MM.1S (cell line): ENCODE data around the gene PLSCR1.

Experiments
- DNase-seq: peaks from one replicate; pipeline ENCODE4 v3.0.0-alpha.2; 2015
- H2AFZ ChIP-seq: fragments of 300-600 bp; sonication (generic); 2 replicates; pipeline ENCODE4 v1.6.0; 2016; ENCODE audit warnings: antibody characterized with exemption, low read length
- H3F3A ChIP-seq: fragments of 300-600 bp; sonication (generic); 2 replicates; pipeline ENCODE4 v1.6.1; 2016; ENCODE audit warnings: mild to moderate bottlenecking, antibody characterized with exemption, low read length, moderate library complexity, mixed read lengths; ENCODE audit not compliant: insufficient read depth
- H3K27ac ChIP-seq: fragments of 300-600 bp; sonication (generic); 2 replicates; pipeline ENCODE4 v1.5.1; 2016; ENCODE audit warnings: mild to moderate bottlenecking, low read length
- H3K27me3 ChIP-seq: fragments of 300-600 bp; sonication (generic); replicated peaks from 2 replicates; pipeline ENCODE4 v1.6.0; 2016; ENCODE audit warnings: low read length; ENCODE audit not compliant: insufficient read depth
- H3K36me3 ChIP-seq: fragments of 300-600 bp; sonication (generic); replicated peaks from 2 replicates; pipeline ENCODE4 v1.6.1; 2016; ENCODE audit warnings: mild to moderate bottlenecking, low read length, mixed read lengths; ENCODE audit not compliant: insufficient read depth
- H3K4me1 ChIP-seq: fragments of 300-600 bp; sonication (generic); 2 replicates; pipeline ENCODE4 v1.6.1; 2016; ENCODE audit warnings: low read length, mixed read lengths
- H3K4me2 ChIP-seq: fragments of 300-600 bp; sonication (generic); 2 replicates; pipeline ENCODE4 v1.6.0; 2016; ENCODE audit warnings: low read depth, low read length
- H3K4me3 ChIP-seq: fragments of 300-600 bp; sonication (generic); 2 replicates; pipeline ENCODE4 v1.5.1; 2016; ENCODE audit warnings: low read length, mixed read lengths
- H3K79me2 ChIP-seq: fragments of 300-600 bp; sonication (generic); 2 replicates; pipeline ENCODE4 v1.6.1; 2016; ENCODE audit warnings: mixed run types, low read length, mixed read lengths
- H3K9ac ChIP-seq: fragments of 300-600 bp; sonication (generic); 2 replicates; pipeline ENCODE4 v1.6.1; 2016; ENCODE audit warnings: low read length, mixed read lengths
- H3K9me2 ChIP-seq: fragments of 300-600 bp; sonication (generic); replicated peaks from 2 replicates; pipeline ENCODE4 v1.6.1; 2016; ENCODE audit warnings: mild to moderate bottlenecking, low read length, mixed read lengths; ENCODE audit not compliant: insufficient read depth
- H3K9me3 ChIP-seq: fragments of 300-600 bp; sonication (generic); replicated peaks from 2 replicates; pipeline ENCODE4 v1.6.1; 2016; ENCODE audit warnings: mild to moderate bottlenecking, low read length, mixed read lengths; ENCODE audit not compliant: insufficient read depth
- H4K20me1 ChIP-seq: fragments of 300-600 bp; sonication (generic); 2 replicates; pipeline ENCODE4 v1.6.1; 2016; ENCODE audit warnings: mild to moderate bottlenecking, low read length, moderate library complexity, mixed read lengths; ENCODE audit not compliant: insufficient read depth
- CTCF ChIP-seq: fragments of 300-600 bp; sonication (generic); IDR thresholded peaks from 2 replicates; pipeline ENCODE4 v1.5.1; 2016; ENCODE audit warnings: antibody characterized with exemption, low read length, mixed read lengths
- EZH2 ChIP-seq: fragments of 300-600 bp; sonication (generic); optimal IDR thresholded peaks from 2 replicates; pipeline ENCODE3; 2017; ENCODE audit warnings: low read depth, mild to moderate bottlenecking, antibody characterized with exemption, low read length, mixed read lengths
- EZH2phosphoT487 ChIP-seq: fragments of 300-600 bp; sonication (generic); IDR thresholded peaks from 2 replicates; pipeline ENCODE4 v1.6.1; 2018; ENCODE audit warnings: antibody characterized with exemption, low read length

Gene PLSCR1

DNA sequence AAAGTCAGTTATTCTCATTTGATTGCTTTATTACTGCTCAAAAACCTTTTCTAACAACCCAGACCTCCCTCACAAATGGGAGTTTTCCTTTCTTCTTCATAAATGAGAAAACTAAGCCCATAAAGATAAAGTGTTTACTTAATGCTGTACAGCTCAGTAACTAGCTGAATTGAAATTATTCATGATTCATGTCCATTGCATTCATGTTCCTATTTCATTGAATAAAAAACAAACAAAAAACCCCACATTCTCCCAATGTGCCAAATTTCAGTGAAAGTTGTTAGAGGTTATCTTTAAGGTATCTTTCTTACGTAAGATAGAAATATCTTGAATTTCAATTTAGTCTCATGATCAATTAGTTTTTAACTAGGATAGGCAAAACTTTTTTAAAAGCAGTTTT is 77.8 kb downstream of the PLSCR1 start:
- Histone ChIP-seq H3K27ac (no peak overlapping the region), H3K4me2 (no peak overlapping the region), H3K4me3 (no peak overlapping the region), H3F3A (no peaks in the 10 kb centered on the region), H4K20me1 (no peaks in the 10 kb centered on the region), H3K36me3 (no peaks in the 10 kb centered on the region), H3K9ac (no peak overlapping the region), H3K9me3 (no peaks in the 10 kb centered on the region), H3K27me3 (no peaks in the 10 kb centered on the region), H2AFZ (no peak overlapping the region), H3K79me2 (no peaks in the 10 kb centered on the region), H3K9me2 (no peaks in the 10 kb centered on the region), H3K4me1 (no peaks in the 10 kb centered on the region)
- no peak for DNase-seq
- no peak for TF ChIP-seq EZH2phosphoT487
- no peak for TF ChIP-seq CTCF
- no peak for TF ChIP-seq EZH2

DNA sequence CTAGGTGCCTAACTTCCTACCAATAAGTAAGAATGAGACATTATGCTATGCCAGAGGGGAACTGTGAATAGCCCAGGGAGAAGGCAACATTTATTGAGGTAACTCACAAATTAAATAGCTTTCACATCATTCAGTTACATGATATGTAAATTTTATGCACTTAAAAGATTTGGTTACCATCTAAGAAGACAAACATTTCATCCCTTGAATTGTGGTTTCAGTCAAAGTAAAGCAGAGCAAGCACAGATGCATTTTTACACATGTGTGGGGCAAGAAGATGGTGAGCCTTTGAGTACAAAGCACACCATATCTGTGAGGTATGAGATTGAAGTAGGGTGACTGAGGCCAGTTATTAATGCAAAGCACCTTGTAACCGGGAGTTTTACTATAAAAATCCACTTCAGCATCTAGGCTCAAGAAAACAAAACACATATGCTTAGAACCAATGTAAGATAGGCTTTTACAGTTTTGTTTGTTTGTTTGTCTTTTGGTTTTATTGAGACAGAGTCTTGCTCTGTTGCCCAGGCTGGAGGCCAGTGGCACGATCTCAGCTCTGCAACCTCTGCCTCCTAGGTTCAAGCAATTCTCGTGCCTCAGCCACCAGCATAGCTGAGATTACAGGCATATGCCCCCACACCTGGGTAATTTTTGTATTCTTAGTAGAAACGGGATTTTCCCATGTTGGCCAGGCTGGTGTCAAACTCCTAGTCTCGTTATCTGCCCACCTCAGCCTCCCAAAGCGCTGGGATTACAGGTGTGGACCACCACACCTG is 78.5 kb downstream of the PLSCR1 start:
- TF ChIP-seq EZH2phosphoT487, result no peak
- no peak for TF ChIP-seq EZH2
- TF ChIP-seq CTCF, result no peak
- H3K27me3 ChIP-seq, result no peaks in the 10 kb centered on the region
- no peaks in the 10 kb centered on the region for H4K20me1 ChIP-seq
- no peak overlapping the region for H3K27ac ChIP-seq
- H3K4me1 ChIP-seq, result no peaks in the 10 kb centered on the region
- H3K9ac ChIP-seq, result no peak overlapping the region
- no peaks in the 10 kb centered on the region for H3K9me2 ChIP-seq
- H3F3A ChIP-seq, result no peaks in the 10 kb centered on the region
- H3K4me2 ChIP-seq, result no peak overlapping the region
- no peaks in the 10 kb centered on the region for H3K9me3 ChIP-seq
- H3K4me3 ChIP-seq, result no peak overlapping the region
- no peaks in the 10 kb centered on the region for H3K79me2 ChIP-seq
- no peak for DNase-seq
- no peaks in the 10 kb centered on the region for H3K36me3 ChIP-seq
- H2AFZ ChIP-seq, result no peak overlapping the region
